HEK293 (cell line): ENCODE results near the gene PDXK.

Experiments
- CTCF ChIA-PET: fragments of 350-600 bp; formaldehyde crosslinking; extraction: SDS; loops from one replicate; lab custom pipeline; 2021; ENCODE audit warnings: antibody characterized with exemption; lab: Yijun Ruan, JAX
- POLR2A ChIA-PET: fragments of 300-600 bp; formaldehyde crosslinking; extraction: SDS; loops from one replicate; lab custom pipeline; 2020; ENCODE audit warnings: antibody characterized with exemption, inconsistent platforms; lab: Yijun Ruan, JAX
- H3K27ac ChIP-seq: fragments of 200-500 bp; sonication (Bioruptor generic); 2 replicates; pipeline ENCODE4 v1.5.1; 2014; ENCODE audit warnings: low read depth, low read length, control low read depth, inconsistent platforms; ENCODE audit errors: extremely low read depth
- H3K36me3 ChIP-seq, 2 experiments: fragments of 200-500 bp in 1 of 2; sonication (Bioruptor generic) in 1 of 2; 1 replicate in 1 of 2; 2 replicates in 1 of 2; pipeline ENCODE4 v1.5.1; 2014 to 2017; ENCODE audit warnings: inconsistent platforms in 2 of 2, low read length in 2 of 2; ENCODE audit not compliant: control insufficient read depth in 2 of 2, insufficient read depth in 1 of 2
- H3K4me1 ChIP-seq: fragments of 200-500 bp; sonication (Bioruptor generic); 2 replicates; pipeline ENCODE4 v1.5.1; 2014; ENCODE audit warnings: mild to moderate bottlenecking, low read length, inconsistent platforms; ENCODE audit not compliant: control insufficient read depth, insufficient read depth
- H3K4me3 ChIP-seq: 2 replicates; pipeline ENCODE4 v1.5.1; 2011; ENCODE audit warnings: low read depth, mild to moderate bottlenecking, control low read depth, low read length, moderate library complexity
- H3K9me3 ChIP-seq: fragments of 200-500 bp; sonication (Bioruptor generic); 2 replicates; pipeline ENCODE4 v1.5.1; 2014; ENCODE audit warnings: low read depth, low read length, inconsistent platforms; ENCODE audit not compliant: control insufficient read depth, insufficient read depth
- GLIS1 ChIP-seq: fragments of 450-650 bp; formaldehyde crosslinking; IDR thresholded peaks from 2 replicates; pipeline ENCODE4 v1.5.1; 2016; ENCODE audit warnings: missing biosample characterization, missing genetic modification characterization
- KLF1 ChIP-seq: fragments of 450-650 bp; formaldehyde crosslinking; IDR thresholded peaks from 2 replicates; pipeline ENCODE4 v1.5.1; 2016; ENCODE audit warnings: missing biosample characterization, missing genetic modification characterization
- KLF7 ChIP-seq: fragments of 450-650 bp; formaldehyde crosslinking; IDR thresholded peaks from 2 replicates; pipeline ENCODE4 v1.5.1; 2016; ENCODE audit warnings: missing biosample characterization, missing genetic modification characterization, borderline replicate concordance
- MYNN ChIP-seq: fragments of 450-650 bp; formaldehyde crosslinking; IDR thresholded peaks from 2 replicates; pipeline ENCODE4 v1.5.1; 2016; ENCODE audit warnings: missing biosample characterization, missing genetic modification characterization, borderline replicate concordance
- PRDM1 ChIP-seq: fragments of 450-650 bp; formaldehyde crosslinking; IDR thresholded peaks from 2 replicates; pipeline ENCODE4; 2016; ENCODE audit warnings: missing biosample characterization, missing genetic modification characterization
- SCRT2 ChIP-seq: fragments of 450-650 bp; formaldehyde crosslinking; IDR thresholded peaks from 2 replicates; pipeline ENCODE4 v1.5.1; 2016; ENCODE audit warnings: missing biosample characterization, missing genetic modification characterization
- SP3 ChIP-seq: fragments of 450-650 bp; formaldehyde crosslinking; IDR thresholded peaks from 2 replicates; pipeline ENCODE4 v1.5.1; 2016; ENCODE audit warnings: missing biosample characterization, missing genetic modification characterization
- ZNF112 ChIP-seq: fragments of 450-650 bp; formaldehyde crosslinking; IDR thresholded peaks from 2 replicates; pipeline ENCODE4 v1.5.0; 2017; ENCODE audit warnings: missing biosample characterization, missing genetic modification characterization
- ZNF184 ChIP-seq: fragments of 450-650 bp; IDR thresholded peaks from 2 replicates; pipeline ENCODE4 v1.5.1; 2018; ENCODE audit warnings: missing biosample characterization, mild to moderate bottlenecking, missing genetic modification characterization
- ZNF221 ChIP-seq: fragments of 450-650 bp; formaldehyde crosslinking; IDR thresholded peaks from 2 replicates; pipeline ENCODE4 v1.5.1; 2017; ENCODE audit warnings: missing biosample characterization, missing genetic modification characterization, borderline replicate concordance
- ZNF311 ChIP-seq: fragments of 450-650 bp; formaldehyde crosslinking; IDR thresholded peaks from 2 replicates; pipeline ENCODE4 v1.5.1; 2017; ENCODE audit warnings: missing biosample characterization, missing genetic modification characterization, borderline replicate concordance
- ZNF324 ChIP-seq: fragments of 450-650 bp; formaldehyde crosslinking; IDR thresholded peaks from 2 replicates; pipeline ENCODE4 v1.5.1; 2016; ENCODE audit warnings: missing biosample characterization, missing genetic modification characterization
- ZNF354C ChIP-seq: fragments of 450-650 bp; formaldehyde crosslinking; IDR thresholded peaks from 2 replicates; pipeline ENCODE4 v1.5.1; 2016; ENCODE audit warnings: missing biosample characterization, missing genetic modification characterization, low read depth, borderline replicate concordance
- ZNF426 ChIP-seq: fragments of 450-650 bp; formaldehyde crosslinking; IDR thresholded peaks from 2 replicates; pipeline ENCODE4 v1.5.1; 2017; ENCODE audit warnings: missing biosample characterization, missing genetic modification characterization, mild to moderate bottlenecking, inconsistent platforms, moderate library complexity
- ZNF433 ChIP-seq: fragments of 450-650 bp; formaldehyde crosslinking; IDR thresholded peaks from 2 replicates; pipeline ENCODE4 v1.5.1; 2016; ENCODE audit warnings: missing biosample characterization, missing genetic modification characterization, low read depth
- ZNF571 ChIP-seq: fragments of 450-650 bp; formaldehyde crosslinking; IDR thresholded peaks from 2 replicates; pipeline ENCODE4 v1.5.0; 2017; ENCODE audit warnings: missing biosample characterization, missing genetic modification characterization
- ZNF600 ChIP-seq: fragments of 450-650 bp; formaldehyde crosslinking; IDR thresholded peaks from 2 replicates; pipeline ENCODE4 v1.5.1; 2016; ENCODE audit warnings: missing biosample characterization, missing genetic modification characterization
- ZNF664 ChIP-seq: fragments of 450-650 bp; formaldehyde crosslinking; IDR thresholded peaks from 2 replicates; pipeline ENCODE4 v1.5.1; 2016; ENCODE audit warnings: missing biosample characterization, missing genetic modification characterization
- ZNF670 ChIP-seq: fragments of 450-650 bp; formaldehyde crosslinking; IDR thresholded peaks from 2 replicates; pipeline ENCODE4 v1.5.1; 2016; ENCODE audit warnings: missing biosample characterization, missing genetic modification characterization, low read depth
- ZNF768 ChIP-seq: fragments of 450-650 bp; formaldehyde crosslinking; IDR thresholded peaks from 2 replicates; pipeline ENCODE4 v1.5.1; 2018; ENCODE audit warnings: missing biosample characterization, mild to moderate bottlenecking, missing genetic modification characterization
- TF ChIP-seq, protein P1 (sequence below): fragments of 450-650 bp; formaldehyde crosslinking; IDR thresholded peaks from 2 replicates; pipeline ENCODE4 v1.5.1; 2016; ENCODE audit warnings: missing biosample characterization, missing genetic modification characterization
- TF ChIP-seq, protein P2 (sequence below): fragments of 450-650 bp; formaldehyde crosslinking; IDR thresholded peaks from 2 replicates; pipeline ENCODE4 v1.5.1; 2016; ENCODE audit warnings: missing biosample characterization, missing genetic modification characterization
- TF ChIP-seq, protein P3 (sequence below): IDR thresholded peaks from 2 replicates; pipeline ENCODE4 v1.6.1; 2011; ENCODE audit warnings: mild to moderate bottlenecking, low read depth, low read length, borderline replicate concordance

The PDXK gene

DNA sequence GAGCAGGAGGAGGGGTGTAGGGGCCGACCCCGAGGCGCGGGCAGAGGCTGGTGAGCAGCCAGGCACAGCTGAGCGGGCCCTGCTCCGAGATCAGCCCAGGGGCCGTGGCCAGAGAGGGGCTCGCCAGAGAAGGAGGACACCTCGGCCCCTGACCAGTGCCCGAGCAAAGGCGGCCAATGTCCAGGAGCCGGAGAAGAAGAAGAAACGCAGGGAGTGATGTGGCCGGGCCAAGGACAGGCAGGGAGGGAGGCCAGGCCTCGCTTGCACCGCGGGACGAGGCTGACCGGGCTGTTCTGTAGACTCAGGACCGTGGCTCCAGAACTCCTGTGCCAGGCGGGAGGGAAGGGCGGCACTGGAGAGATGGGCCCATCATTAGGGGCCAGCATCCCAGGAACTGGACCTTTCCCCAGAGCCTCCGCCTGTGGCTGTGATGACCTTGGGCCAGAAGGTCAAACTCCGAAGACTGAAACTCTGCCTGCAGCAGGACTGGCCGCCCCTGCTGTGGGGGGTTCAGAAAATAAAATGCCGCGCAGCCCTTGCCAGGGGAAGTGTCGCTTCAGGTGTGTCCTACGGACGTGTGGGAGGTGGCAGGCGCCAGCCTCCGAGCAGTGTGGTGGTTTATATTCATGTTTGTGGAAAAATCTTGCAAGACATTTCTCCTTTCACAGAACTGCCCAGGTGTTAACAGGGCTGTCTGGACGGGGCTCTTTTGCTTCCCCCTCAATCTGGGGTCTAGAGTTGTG lies 84.8 kb downstream of the PDXK start (continued):
- TF ChIP-seq GLIS1 (tag by site-specific recombination) (no peak), KLF7 (tag by site-specific recombination) (no peak), PRDM1 (tag by site-specific recombination) (no peak)
- TF ChIP-seq, protein P1, sequence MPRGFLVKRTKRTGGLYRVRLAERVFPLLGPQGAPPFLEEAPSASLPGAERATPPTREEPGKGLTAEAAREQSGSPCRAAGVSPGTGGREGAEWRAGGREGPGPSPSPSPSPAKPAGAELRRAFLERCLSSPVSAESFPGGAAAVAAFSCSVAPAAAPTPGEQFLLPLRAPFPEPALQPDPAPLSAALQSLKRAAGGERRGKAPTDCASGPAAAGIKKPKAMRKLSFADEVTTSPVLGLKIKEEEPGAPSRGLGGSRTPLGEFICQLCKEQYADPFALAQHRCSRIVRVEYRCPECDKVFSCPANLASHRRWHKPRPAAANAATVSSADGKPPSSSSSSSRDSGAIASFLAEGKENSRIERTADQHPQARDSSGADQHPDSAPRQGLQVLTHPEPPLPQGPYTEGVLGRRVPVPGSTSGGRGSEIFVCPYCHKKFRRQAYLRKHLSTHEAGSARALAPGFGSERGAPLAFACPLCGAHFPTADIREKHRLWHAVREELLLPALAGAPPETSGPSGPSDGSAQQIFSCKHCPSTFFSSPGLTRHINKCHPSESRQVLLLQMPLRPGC = no peak

DNA sequence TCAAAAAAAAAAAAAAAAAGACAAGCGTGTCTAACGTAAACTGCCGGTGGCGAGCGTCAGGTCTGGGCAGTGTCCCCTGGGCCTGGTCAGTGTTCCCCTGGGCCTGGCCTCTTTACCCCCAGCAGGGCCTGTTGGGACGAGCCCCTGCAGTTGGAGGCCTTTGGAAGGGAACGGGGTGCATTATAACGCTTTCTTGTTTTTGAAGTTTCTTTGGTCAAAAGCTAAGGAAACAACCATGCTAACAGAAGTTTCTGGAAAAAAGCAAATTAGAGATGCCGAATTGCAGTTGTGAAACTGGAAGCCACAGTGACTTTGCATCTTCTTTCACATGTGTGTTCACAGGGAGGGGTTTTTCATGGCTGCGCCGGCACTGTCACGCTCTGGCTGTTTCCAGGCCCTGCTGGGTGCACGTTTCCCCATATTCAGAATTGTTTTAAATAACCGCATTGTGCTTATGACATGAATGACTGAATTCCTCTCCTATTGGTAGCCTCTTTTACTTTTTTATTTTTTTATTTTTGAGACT lies 86.4 kb downstream of the PDXK start:
- POLR2A ChIA-PET = no interaction called here
- no peak for TF ChIP-seq ZNF112 (tag by site-specific recombination)
- no peak for TF ChIP-seq KLF1 (tag by site-specific recombination)
- no peak for TF ChIP-seq ZNF221 (tag by site-specific recombination)
- TF ChIP-seq, protein P2, sequence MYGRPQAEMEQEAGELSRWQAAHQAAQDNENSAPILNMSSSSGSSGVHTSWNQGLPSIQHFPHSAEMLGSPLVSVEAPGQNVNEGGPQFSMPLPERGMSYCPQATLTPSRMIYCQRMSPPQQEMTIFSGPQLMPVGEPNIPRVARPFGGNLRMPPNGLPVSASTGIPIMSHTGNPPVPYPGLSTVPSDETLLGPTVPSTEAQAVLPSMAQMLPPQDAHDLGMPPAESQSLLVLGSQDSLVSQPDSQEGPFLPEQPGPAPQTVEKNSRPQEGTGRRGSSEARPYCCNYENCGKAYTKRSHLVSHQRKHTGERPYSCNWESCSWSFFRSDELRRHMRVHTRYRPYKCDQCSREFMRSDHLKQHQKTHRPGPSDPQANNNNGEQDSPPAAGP (tag by site-specific recombination) = no peak
- TF ChIP-seq SP3 (tag by site-specific recombination) = no peak
- TF ChIP-seq, protein P3, sequence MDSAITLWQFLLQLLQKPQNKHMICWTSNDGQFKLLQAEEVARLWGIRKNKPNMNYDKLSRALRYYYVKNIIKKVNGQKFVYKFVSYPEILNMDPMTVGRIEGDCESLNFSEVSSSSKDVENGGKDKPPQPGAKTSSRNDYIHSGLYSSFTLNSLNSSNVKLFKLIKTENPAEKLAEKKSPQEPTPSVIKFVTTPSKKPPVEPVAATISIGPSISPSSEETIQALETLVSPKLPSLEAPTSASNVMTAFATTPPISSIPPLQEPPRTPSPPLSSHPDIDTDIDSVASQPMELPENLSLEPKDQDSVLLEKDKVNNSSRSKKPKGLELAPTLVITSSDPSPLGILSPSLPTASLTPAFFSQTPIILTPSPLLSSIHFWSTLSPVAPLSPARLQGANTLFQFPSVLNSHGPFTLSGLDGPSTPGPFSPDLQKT = no peak
- TF ChIP-seq ZNF670 (tag by site-specific recombination) = no peak
- no peak for TF ChIP-seq ZNF768
- TF ChIP-seq ZNF664 (tag by site-specific recombination) = no peak
- TF ChIP-seq ZNF324 = no peak
- TF ChIP-seq ZNF433 (tag by site-specific recombination) = no peak
- TF ChIP-seq ZNF571 (tag by site-specific recombination) = no peak
- TF ChIP-seq MYNN (tag by site-specific recombination) = no peak
- TF ChIP-seq ZNF426 (tag by site-specific recombination) = no peak
- TF ChIP-seq ZNF311 (tag by site-specific recombination) = no peak
- peaks cover 8 to 54% of the 10 kb centered on the region in 2 experiments; a peak in 2 of 3 replicates for H3K36me3 ChIP-seq
- CTCF ChIA-PET = no interaction called here
- H3K27ac ChIP-seq = no peak overlapping the region
- H3K4me3 ChIP-seq = no peak overlapping the region
- H3K4me1 ChIP-seq = no peaks in the 10 kb centered on the region
- no peaks in the 10 kb centered on the region for H3K9me3 ChIP-seq

DNA sequence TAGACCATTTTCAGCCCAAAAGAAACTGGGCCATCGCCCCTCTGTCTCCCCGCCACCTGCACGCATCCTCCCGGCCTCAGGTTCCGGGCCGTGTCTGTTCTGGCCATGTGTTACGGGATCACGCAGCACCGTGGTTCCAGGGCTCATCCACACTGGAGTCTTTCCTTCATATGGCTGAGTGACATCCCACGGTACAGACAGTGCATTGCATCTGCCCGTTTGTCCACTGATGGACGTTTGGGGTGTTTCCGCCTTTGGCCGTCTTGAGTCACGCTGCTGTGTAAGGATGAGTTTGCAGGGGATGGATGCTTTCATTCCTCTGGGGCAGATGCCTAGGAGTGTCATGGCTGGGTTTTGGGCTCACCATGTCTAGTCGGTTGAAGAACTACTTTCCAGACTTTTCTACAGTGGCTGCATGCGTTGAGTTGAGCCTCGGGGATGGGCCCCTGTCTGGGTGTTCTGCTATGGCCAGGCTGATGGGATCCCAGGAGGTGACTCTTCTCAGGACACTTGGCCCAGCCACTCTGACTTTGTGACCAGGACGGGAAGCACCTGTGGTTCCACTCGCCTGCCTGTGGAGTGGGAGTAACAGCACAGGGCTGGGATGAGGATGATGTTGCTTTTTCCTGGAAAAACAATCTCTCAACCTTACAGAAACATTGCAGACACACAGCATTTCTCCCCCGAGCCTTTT lies 87.2 kb downstream of the PDXK start:
- CTCF ChIA-PET = no interaction called here
- POLR2A ChIA-PET = no interaction called here
- H3K9me3 ChIP-seq = no peaks in the 10 kb centered on the region
- no peak overlapping the region for H3K4me3 ChIP-seq
- TF ChIP-seq ZNF184 (no peak), ZNF600 (peak; percentile 77; the same call in 1 of the 2 replicates), SCRT2 (peak; percentile 34; the same call in 1 of the 2 replicates), ZNF354C (tag by site-specific recombination) (no peak)
- no peaks in the 10 kb centered on the region for H3K4me1 ChIP-seq
- H3K36me3 ChIP-seq = peaks cover 3 to 46% of the 10 kb centered on the region in 2 experiments; a peak in 2 of 3 replicates
- H3K27ac ChIP-seq = no peak overlapping the region
